Measurements from ENCODE around the gene GFOD2. TPM values are rescaled to one million over a fixed set of nuclear protein-coding genes. Genes with fewer than 3 reads are reported as not detected.

GFOD2 gene
- total and polyA plus RNA-seq, 2 of the 13 experiments (the other 11 are each of a cell fraction or from before 2014, with no cell fraction given), result 11.1 to 17.2 TPM

DNA sequence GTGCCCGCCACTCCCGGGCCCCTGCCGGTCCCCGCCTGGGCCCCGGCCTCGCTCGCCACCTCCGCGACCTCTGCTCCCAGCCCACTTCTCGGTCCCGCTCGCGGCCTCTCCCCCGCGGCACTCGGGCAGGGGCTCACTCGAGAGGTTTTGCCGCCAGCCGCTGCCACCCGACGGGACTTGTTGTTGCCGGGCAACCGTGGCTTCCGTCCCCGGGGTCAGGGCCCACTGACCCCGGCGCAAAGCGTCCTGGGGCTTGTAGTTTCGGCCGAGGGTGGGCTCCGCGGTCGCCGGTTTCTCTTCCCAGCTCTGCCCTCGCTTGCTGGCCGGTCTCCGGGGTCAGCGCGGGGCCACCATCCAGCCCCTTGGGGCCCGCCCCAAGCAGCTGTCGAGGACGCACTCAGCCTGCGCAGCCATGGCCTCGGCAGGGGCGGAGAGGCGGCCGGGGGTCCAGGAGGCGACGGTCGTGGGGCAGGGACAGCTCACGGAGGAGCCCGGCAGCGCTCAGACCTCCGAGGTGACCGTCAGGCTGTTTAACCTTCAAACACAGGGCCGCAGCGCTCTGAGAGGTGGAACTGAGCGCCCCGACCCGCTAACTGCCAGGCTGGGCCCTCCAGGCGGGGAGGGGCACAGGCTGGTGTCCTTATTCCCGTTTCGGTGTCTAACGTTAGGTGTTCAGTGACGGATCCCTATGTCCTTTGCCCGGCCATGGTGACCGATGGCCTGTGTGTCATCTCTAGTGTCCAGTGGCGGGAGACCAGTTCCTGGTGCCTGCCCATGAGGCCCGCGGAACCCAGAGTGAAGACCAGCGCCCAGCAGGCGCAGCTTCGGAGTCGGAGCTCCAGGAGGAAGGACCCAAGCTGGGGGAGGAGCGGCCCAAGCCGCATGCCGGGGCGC, 52.3 kb downstream of the GFOD2 start, which contains the start of the genes C16orf86 and ENKD1:
Gene C16orf86 (plus strand): TSS at position 256 of the 894 bp plus-strand sequence. CDS start 157 bp downstream, at position 413.
Gene ENKD1 (minus strand): TSS at position 192 of the 894 bp plus-strand sequence. CDS start 308 bp downstream, outside the sequence.
- POLR2A ChIA-PET, result interaction anchor here (0.9 to 3.8 kb wide), 12 partner anchors 16 to 186 kb away, joined by 4 to 28 read pairs (median 5); partner anchors contain the start of genes ATP6V0D1, CTCF, GFOD2 and NUTF2
- DNase-seq (ENCODE audit: low spot score), result peak; percentile 83
- H2AFZ ChIP-seq (ENCODE audit: low read length), result no peak within 1 kb of the TSS
- TF ChIP-seq ZBTB34 (CRISPR knock-in tag; IDR thresholded peaks at IDR 0.05) (no peak), ASH2L (IDR thresholded peaks at IDR 0.05; ENCODE audit: insufficient read length, low read depth, low read length) (peak; percentile 61), ZNF143 (CRISPR knock-in tag; IDR thresholded peaks at IDR 0.05) (peak; percentile 96), MAZ (IDR thresholded peaks at IDR 0.05; ENCODE audit: borderline replicate concordance, low read depth, low read length) (0 out of 2 replicates have a peak, but pooled peaks have one; percentile 69), MAZ (CRISPR knock-in tag; IDR thresholded peaks at IDR 0.05; ENCODE audit: low read depth) (0 out of 2 replicates have a peak, but pooled peaks have one; percentile 11), FOXK1 (CRISPR knock-in tag; IDR thresholded peaks at IDR 0.05; ENCODE audit: borderline replicate concordance, low read depth) (0 out of 2 replicates have a peak, but pooled peaks have one; percentile 13), ZNF326 (CRISPR knock-in tag; IDR thresholded peaks at IDR 0.05; ENCODE audit: borderline replicate concordance) (no peak), HOXA3 (CRISPR knock-in tag; IDR thresholded peaks at IDR 0.05) (peak; percentile 2; the same call in 1 of the 2 replicates), LCORL (IDR thresholded peaks at IDR 0.05) (no peak), LCORL (CRISPR knock-in tag; IDR thresholded peaks at IDR 0.05) (peak; percentile 42; the same call in 1 of the 2 replicates), HDAC1 (CRISPR knock-in tag; IDR thresholded peaks at IDR 0.05) (peak; percentile 89), ZNF460 (CRISPR knock-in tag; IDR thresholded peaks at IDR 0.05; ENCODE audit: borderline replicate concordance) (peak; percentile 18; the same call in 1 of the 2 replicates), ZNF292 (CRISPR knock-in tag; IDR thresholded peaks at IDR 0.05; ENCODE audit: borderline replicate concordance, low read depth) (no peak), ZKSCAN1 (IDR thresholded peaks at IDR 0.05; ENCODE audit: low read length) (no peak), FOXA3 (CRISPR knock-in tag; IDR thresholded peaks at IDR 0.05) (peak; percentile 26; the same call in 1 of the 2 replicates), ZBTB33 (CRISPR knock-in tag; IDR thresholded peaks at IDR 0.05) (peak; percentile 6; the same call in 1 of the 2 replicates)
- TF ChIP-seq, protein P1, sequence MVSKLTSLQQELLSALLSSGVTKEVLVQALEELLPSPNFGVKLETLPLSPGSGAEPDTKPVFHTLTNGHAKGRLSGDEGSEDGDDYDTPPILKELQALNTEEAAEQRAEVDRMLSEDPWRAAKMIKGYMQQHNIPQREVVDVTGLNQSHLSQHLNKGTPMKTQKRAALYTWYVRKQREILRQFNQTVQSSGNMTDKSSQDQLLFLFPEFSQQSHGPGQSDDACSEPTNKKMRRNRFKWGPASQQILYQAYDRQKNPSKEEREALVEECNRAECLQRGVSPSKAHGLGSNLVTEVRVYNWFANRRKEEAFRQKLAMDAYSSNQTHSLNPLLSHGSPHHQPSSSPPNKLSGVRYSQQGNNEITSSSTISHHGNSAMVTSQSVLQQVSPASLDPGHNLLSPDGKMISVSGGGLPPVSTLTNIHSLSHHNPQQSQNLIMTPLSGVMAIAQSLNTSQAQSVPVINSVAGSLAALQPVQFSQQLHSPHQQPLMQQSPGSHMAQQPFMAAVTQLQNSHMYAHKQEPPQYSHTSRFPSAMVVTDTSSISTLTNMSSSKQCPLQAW (CRISPR knock-in tag; IDR thresholded peaks at IDR 0.05), result peak; percentile 90

More for the DNA sequence above, 52.3 kb downstream of the GFOD2 start, which contains the start of the genes C16orf86 and ENKD1:
- Histone ChIP-seq H3K4me3 (replicated peaks in 1 of 3; ENCODE audit: insufficient read depth in 1 of 3, low read depth in 2 of 3, low read length in 3 of 3) (peak within 1 kb of the TSS; percentile 77 to 96 (median 88)), H4K20me1 (ENCODE audit: insufficient read depth, low read length) (no peaks in the 10 kb centered on the region), H3K4me1 (ENCODE audit: insufficient read depth, low read length) (peaks cover 38% of the 10 kb centered on the region), H3K27ac (ENCODE audit: extremely low read length, insufficient read depth, low read length) (peak within 1 kb of the TSS; percentile 67), H3K79me2 (ENCODE audit: insufficient read depth, low read length) (no peaks in the 10 kb centered on the region), H3K4me2 (ENCODE audit: low read depth, low read length) (peak within 1 kb of the TSS; percentile 98), H3K9ac (ENCODE audit: insufficient read depth, low read depth, low read length) (peak within 1 kb of the TSS; percentile 76), H3K36me3 (replicated peaks in 1 of 2; ENCODE audit: control insufficient read depth in 1 of 2, insufficient read depth in 2 of 2, low read length in 2 of 2) (peaks cover 0 to 3% of the 10 kb centered on the region in 2 experiments; a peak in 1 of 5 replicates), H3K9me3 (ENCODE audit: low read length) (no peaks in the 10 kb centered on the region), H3K27me3 (ENCODE audit: control insufficient read depth in 1 of 2, insufficient read depth in 2 of 2, low read length in 2 of 2) (no peaks in the 10 kb centered on the region; a peak in 1 of 5 replicates)
- FAIRE-seq (peak; percentile 30), ATAC-seq (peak; percentile 71)
- CTCF ChIA-PET (ENCODE audit: low intra/inter-chr PET ratio, low total read pairs), result interaction anchor here (1.1 to 4.2 kb wide), 8 partner anchors 14 to 173 kb away, joined by 3 to 118 read pairs (median 8); partner anchors contain the start of genes CARMIL2 and CTCF
- 7% methylated on average over 13 of the region's 78 CpGs for WGBS (ENCODE audit: low lambda C conversion rate)
- intact Hi-C loops (cut with micrococcal nuclease; ENCODE audit: unreplicated experiment), result no loop called here
- in situ Hi-C loops (cut with HindIII; ENCODE audit: extremely low pct_ligation_motif_present, low pct_unique_long_range_greater_than_20kb), result loop anchor here (5.0 to 10.0 kb wide), 2 partner anchors 140 to 268 kb away; partner anchors contain the start of genes CTRL, PSMB10, RANBP10 and TSNAXIP1
- BruUV-seq (replicated peaks), result TSS peak; percentile 48
